GM12878 (cell line): Measurements from ENCODE around the gene MYBBP1A.

Experiments
- GABPA ChIP-seq: IDR thresholded peaks from 2 replicates; pipeline ENCODE4 v1.6.1; 2014; ENCODE audit warnings: antibody characterized with exemption, low read depth, mild to moderate bottlenecking, inconsistent platforms
- MYC ChIP-seq: IDR thresholded peaks from 2 replicates; pipeline ENCODE4 v1.6.1; 2011; ENCODE audit warnings: mild to moderate bottlenecking, low read length, moderate library complexity, inconsistent platforms; ENCODE audit not compliant: insufficient read depth, insufficient replicate concordance, insufficient read length, severe bottlenecking
- POLR2A ChIP-seq: IDR thresholded peaks from 2 replicates; pipeline ENCODE4 v1.6.1; 2011; ENCODE audit warnings: low read depth, mild to moderate bottlenecking, low read length
- RAD21 ChIP-seq: IDR thresholded peaks from 2 replicates; pipeline ENCODE4 v1.6.1; 2011; ENCODE audit warnings: mild to moderate bottlenecking, low read depth, low read length, moderate library complexity; ENCODE audit not compliant: insufficient read depth
- SP1 ChIP-seq: IDR thresholded peaks from one replicate; pipeline ENCODE4 v1.6.1; 2011; ENCODE audit warnings: low read depth, low read length
- SUZ12 ChIP-seq: fragments of 200-600 bp; sonication (generic); IDR thresholded peaks from one replicate; pipeline ENCODE4 v1.6.1; 2018; ENCODE audit warnings: antibody characterized with exemption, mild to moderate bottlenecking; ENCODE audit not compliant: unreplicated experiment
- TF ChIP-seq, protein P1 (sequence below), 3 experiments: IDR thresholded peaks in 2 of 3; conservative IDR thresholded peaks in 1 of 3; 2 replicates each; pipeline ENCODE4 v1.5.1; 2011; ENCODE audit warnings: low read depth in 3 of 3, low read length in 3 of 3, mild to moderate bottlenecking in 3 of 3, control low read depth in 2 of 3, moderate library complexity in 2 of 3, inconsistent platforms in 1 of 3, mixed read lengths in 1 of 3; ENCODE audit not compliant: control insufficient read depth in 2 of 3, insufficient read depth in 1 of 3; ENCODE audit errors: extremely low read depth in 1 of 3

GRCh38 chr17:4549781-4550533, 5.2 kb downstream of the MYBBP1A start:
- no peak for TF ChIP-seq MYC
- TF ChIP-seq SUZ12, result no peak
- no peak for TF ChIP-seq SP1
- TF ChIP-seq, protein P1, sequence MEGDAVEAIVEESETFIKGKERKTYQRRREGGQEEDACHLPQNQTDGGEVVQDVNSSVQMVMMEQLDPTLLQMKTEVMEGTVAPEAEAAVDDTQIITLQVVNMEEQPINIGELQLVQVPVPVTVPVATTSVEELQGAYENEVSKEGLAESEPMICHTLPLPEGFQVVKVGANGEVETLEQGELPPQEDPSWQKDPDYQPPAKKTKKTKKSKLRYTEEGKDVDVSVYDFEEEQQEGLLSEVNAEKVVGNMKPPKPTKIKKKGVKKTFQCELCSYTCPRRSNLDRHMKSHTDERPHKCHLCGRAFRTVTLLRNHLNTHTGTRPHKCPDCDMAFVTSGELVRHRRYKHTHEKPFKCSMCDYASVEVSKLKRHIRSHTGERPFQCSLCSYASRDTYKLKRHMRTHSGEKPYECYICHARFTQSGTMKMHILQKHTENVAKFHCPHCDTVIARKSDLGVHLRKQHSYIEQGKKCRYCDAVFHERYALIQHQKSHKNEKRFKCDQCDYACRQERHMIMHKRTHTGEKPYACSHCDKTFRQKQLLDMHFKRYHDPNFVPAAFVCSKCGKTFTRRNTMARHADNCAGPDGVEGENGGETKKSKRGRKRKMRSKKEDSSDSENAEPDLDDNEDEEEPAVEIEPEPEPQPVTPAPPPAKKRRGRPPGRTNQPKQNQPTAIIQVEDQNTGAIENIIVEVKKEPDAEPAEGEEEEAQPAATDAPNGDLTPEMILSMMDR (IDR thresholded peaks at IDR 0.05 in 2 of 3, conservative IDR thresholded peaks at IDR 0.05 in 1 of 3; ENCODE audit: control insufficient read depth in 2 of 3, extremely low read depth in 1 of 3, insufficient read depth in 1 of 3, low read depth in 3 of 3, low read length in 3 of 3), result no peak
- no peak for TF ChIP-seq GABPA
- TF ChIP-seq RAD21, result no peak
- no peak for TF ChIP-seq POLR2A
